NCI-H187 treated with DMSO at 0.1 percent for 48 hours (cell line): ENCODE results near the gene NRF1.

Experiments used
- DNase-seq: peaks from one replicate; lab custom pipeline; 2025; lab: John Stamatoyannopoulos, UW

Gene NRF1

DNA sequence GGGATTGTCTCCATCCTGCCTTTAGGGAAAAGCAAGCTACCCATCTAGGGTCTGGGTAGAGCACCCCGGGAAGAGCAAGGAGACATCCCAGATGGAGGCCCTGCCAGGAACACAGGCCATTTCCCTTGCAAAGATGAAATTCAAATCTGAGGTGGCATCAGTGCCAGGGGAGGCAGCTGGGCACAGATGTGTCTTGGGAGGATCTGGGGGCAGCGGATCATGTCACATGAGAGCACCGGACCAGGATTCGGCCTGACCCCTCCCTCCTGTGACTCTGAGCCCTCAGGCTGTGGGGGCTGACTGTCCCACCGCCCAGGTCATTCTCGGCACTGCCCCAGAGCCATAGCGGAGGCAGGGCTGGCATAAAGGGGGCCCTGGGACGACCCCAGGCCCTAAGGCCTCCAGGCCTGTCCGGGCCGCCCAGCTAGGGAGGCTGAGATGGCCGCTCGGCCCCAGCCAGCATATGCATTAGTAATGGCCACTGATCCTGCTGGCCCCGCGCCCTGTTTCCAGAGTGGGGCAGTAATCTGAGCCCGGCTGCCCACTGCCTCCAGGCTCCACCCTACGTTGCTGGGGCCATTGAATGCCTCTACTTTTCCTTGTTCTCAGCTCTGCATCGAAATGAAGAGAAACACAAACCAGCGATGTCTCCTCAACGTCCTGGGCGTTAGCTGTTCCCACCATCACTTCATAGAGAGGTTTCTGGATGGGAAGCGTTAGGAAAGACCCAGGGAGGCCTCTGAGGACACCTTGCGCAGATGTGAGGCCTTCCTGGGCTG is 192.8 kb downstream of the NRF1 start:
- no peak for DNase-seq

DNA sequence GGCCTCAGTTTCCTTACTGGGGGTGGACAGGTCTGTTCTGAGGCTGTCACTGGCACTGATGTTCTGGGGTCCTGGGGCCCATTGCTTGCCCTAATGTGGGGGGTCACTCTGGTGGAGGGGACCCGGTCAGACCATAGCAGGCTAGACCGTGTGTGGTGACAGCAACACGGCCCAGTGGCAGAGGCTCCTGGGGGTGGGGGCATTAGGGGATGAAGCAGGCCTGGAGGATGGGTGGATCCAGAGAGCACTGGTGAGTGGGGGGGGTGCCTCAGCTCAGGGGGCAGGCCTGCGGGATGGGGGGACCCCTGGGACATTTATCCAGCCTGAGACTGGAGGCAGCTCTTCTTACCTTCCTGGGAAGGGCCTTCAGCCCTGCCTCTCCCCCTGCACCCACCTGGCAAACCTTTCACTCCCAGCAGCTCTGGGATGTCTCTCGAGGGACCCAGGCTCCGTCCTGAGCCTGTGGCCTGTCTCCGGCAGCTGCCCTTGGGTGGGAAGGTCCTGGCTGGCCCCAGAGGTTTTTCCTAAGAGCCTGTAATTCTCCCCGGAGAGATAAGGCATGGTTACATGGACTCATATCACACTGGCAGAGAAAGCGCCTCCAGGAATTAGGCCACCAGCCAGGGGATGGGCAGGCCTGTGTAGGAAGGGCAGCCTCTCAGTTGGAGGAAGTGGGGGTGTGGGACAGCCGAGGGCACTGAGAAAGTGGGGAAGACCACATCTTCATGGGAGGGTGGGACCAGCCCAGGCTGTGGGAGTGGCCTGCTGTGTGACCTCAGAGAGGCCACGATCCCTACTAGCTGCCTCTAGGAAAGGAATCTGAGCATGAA is 193.6 kb downstream of the NRF1 start:
- no peak for DNase-seq
